Activated CD4-positive, CD25-positive, alpha-beta regulatory T cell treated with anti-CD3 and anti-CD28 coated beads, Interleukin-2, amount 50 U/mL, for 16 hours (primary cell): ENCODE measurements around the gene ARL13A.
"Not testable (repeated sequence)": the region's sequence is repeated elsewhere in the genome, so short reads cannot be mapped to it uniquely, and the experiment has no call there.

Experiments used
- DNase-seq: peaks from one replicate; pipeline ENCODE4 v3.0.0-alpha.2; 2020; ENCODE audit warnings: low read depth, low spot score

ARL13A gene

GRCh38 chrX:100990139-100990538 is 20.6 kb downstream of the ARL13A start:
- no peak for DNase-seq

DNA sequence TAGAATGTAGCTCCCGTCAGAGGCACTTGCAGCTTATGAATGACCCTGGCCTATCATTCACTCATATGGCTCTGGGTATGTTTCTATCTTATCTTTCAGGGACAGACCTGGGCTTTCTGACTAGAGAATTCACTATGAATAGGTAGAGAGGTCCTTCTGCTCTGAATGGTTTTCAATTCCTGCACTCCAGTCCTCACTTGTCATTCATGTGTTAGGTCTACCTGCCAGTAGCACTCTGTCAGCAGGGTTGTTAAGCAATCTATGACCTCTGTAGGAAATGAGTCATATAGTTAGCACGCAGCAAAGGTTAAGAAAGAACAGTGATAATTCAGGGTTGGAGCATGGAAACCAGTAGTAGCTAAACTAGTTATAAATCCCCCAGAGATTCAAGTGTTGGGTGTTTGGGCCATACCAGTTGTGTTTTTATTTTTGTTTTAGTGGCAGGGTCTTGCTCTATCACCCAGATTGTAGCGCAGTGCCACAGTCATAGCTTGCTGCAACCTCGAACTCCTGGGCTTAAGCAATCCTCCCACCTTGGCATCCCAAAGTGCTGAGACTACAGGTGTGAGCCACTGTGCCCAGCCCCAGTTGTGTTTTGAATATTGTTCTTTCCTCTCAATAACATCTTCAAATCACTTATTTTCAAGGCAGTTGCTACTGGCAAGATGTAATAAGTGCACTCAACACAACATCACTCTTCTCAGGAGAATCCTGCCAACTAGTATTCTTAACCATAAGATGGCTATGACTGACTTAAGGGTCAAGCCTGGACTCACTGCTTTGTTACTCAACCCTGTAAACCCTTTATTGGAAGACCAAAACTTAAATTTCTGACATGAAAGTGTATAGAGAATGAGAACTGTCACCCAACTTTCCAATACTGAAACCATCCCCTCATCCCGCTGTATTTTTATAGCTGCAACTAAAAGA is 25.1 kb downstream of the ARL13A start:
- no peak for DNase-seq

DNA sequence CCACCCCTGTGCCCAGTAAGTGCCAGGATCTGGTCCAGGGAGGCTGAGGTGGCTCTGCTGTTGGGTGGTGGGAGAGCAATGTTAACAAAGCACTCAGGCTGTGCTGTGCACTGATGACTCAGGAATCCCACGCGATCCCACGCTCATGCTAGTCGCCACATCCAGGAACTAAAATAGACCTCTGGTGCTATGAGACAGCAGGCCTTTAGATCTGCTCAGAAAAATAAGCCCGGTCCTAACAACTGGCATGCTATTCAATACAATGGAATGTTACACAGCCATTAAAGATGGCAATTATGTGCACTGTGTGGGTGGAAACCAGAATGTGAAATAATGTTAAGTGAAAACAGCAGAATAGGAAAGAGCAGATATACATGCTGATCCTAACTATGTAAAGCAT is 26.0 kb downstream of the ARL13A start:
- DNase-seq = no peak

- no peak for DNase-seq
Observed at GRCh38 chrX:100999451-100999850, 29.9 kb downstream of the ARL13A start.

GRCh38 chrX:101009090-101009489 is 39.6 kb downstream of the ARL13A start:
- DNase-seq = no peak

- not testable (repeated sequence) for DNase-seq
Observed at GRCh38 chrX:101012031-101012430, 42.5 kb downstream of the ARL13A start.

DNA sequence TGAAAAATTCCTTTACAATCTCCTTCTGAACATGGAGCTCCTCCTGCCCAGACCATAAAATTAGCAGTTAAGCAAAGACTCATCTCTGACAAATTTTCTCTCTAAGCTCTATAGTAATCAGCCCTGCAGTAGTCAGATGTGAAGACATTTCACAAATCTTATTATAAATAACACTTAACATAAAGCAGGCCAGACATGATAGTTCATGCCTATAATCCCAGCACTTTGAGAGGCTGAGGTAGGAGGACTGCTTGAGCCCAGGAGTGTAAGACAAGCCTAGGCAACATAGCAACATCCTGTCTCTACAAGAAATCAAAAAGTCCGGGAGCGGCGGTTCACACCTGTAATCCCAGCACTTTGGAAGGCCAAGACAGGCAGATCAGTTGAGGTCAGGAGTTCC is 52.5 kb downstream of the ARL13A start:
- DNase-seq = no peak

DNA sequence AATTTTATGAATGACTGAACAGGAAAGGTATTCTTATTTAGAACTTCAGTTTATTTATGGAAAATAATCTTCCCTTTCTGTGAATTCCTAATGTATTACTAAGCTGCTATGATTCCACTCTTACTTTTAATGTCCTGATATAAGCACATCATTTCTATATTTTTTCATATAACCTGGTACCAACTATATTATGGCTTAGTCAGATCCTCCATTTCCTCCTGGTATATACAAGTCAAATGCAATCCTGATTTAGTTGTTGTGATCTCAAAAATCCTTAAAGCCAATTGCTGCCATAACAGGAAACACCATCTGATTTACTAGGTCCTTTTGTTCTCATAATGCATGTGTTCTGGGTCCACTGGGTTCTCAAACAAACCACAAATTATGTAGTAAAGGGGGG is 55.6 kb downstream of the ARL13A start:
- no peak for DNase-seq

DNA sequence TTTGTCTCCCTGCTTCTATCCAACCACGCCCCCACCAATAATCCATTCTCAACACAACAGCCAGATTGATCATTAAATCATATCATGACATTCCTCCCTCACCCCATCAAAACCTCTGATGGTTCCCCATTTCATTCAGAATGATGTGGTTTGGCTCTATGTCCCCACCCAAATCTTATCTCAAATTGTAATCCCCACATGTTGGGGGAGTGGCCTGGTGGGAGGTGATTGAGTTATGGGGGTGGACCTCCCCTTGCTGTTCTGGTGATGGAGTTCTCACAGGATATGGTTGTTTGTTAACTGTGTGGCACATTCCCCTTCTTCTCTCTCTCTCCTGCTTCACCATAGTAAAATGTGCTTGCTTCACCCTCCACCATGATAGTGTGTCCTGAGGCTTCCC is 59.1 kb downstream of the ARL13A start:
- no peak for DNase-seq

- no peak for DNase-seq
Observed at GRCh38 chrX:101029665-101030064, 60.2 kb downstream of the ARL13A start.

GRCh38 chrX:101037231-101037630 is 67.7 kb downstream of the ARL13A start:
- no peak for DNase-seq

DNA sequence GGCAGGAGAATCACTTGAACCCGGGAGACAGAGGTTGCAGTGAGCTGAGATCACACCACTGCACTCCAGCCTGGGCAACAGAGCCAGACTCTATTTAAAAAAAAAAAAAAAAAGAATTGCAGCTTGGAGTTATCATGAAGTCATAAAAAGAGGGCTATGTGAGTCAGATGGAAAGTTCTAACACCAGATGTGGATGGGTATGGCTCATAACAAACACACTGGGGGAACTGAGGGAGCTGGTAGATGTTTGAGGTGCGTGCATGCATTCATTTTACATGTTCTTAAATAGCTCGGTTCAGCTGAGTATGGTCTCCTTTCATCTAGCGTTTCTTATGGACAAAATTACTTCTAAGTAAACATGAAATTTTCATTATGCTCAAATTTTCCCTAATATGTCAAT is 70.7 kb downstream of the ARL13A start:
- DNase-seq = no peak
